A549 treated with DMSO at 1 μM for 4 hours (cell line): ENCODE measurements around the gene PABPN1L. TPM values are rescaled to one million over a fixed set of nuclear protein-coding genes. Genes with fewer than 3 reads are reported as not detected.

Experiments
- total RNA-seq: library from RNA; stranded (reverse); fragments of 200-300 nt; extraction: Qiagen RNA extraction; gene quantifications from 5 replicates; pipeline ENCODE4 v1.2.3, GENCODE V29; 2022; ENCODE audit warnings: low read depth

The PABPN1L gene, protein sequence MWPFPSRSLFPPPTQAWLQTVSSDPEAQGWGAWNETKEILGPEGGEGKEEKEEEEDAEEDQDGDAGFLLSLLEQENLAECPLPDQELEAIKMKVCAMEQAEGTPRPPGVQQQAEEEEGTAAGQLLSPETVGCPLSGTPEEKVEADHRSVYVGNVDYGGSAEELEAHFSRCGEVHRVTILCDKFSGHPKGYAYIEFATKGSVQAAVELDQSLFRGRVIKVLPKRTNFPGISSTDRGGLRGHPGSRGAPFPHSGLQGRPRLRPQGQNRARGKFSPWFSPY
- not detected in 5 replicates for total RNA-seq

DNA sequence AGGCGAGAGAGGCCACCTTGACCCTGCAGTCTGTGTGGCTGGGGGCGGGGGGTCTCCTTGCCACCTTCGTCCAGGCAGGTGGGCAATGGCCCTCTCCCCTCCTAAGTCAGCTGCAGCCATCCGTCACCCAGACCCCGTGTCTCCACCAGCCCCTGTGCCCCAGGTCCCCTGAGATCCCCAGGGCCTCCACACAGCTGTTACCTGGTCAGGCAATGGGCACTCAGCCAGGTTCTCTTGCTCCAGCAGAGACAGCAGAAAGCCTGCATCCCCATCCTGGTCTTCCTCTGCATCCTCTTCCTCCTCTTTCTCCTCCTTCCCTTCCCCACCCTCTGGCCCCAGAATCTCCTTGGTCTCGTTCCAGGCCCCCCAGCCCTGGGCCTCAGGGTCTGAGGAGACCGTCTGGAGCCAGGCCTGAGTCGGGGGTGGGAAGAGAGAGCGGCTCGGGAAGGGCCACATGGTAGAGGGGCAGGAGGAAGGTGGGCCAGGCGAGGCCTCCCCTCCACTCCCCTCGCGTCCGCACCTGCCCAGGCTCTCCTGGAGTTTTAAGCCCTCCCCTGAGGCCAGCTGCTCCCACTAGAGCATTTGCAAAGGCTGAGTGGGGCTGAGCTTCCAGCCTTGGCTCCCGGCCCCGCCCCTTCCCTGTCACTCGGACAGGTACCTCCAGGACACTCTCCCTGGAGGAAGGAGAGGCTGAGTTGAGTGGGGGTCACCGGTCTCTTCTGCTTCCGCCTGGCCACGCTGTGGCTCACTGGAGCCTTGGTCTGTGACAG is at the start of gene PABPN1L:
Gene PABPN1L (minus strand): TSS at position 510 of the 770 bp plus-strand sequence. CDS start 54 bp downstream, at position 456.

DNA sequence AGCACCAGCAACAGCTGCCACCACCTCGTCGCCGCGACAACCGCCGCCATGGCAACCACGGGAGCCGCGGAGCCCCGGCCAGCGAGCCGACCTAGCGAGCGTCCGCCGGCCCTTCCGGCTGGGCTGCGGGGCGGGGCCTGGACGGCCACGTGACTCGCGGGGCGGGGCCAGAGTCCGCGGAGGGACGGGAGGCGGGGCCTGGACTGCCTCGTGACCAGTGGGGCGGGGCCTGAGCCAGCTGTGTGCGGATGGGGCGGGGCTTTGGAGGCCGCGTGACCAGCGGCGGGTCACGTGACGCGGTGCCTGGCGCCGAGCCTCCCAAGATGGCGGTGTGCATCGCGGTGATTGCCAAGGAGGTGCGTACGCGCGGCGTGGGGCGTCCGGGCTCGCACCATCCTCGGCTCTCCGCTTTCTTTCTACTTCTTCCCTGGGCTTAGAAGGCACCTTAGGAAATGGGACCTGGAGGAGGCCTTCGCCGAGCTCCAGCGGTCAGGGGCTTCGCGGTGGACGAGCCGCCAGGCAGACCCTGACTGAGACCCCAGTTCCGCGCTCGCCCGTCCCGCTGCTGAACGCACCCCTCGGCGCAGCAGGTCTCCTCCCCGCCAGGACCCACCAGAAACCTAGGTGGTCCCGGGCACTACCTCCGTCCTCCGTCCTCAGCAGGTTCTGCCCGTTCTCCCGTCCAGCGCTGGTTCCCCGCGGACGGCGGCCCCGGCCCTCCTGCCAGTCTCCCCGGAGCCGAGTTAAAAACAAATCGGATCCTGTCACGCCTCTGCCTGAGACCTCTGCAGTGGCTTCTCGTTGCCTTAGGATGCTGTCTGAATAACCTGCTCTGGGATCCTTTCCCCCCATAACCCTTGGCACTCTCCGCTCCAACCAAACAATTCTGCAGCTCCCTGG is 9.4 kb downstream of the PABPN1L start, which contains the start of the genes GALNS and TRAPPC2L:
Gene GALNS (minus strand): TSS at position 120 of the 900 bp plus-strand sequence. CDS start 70 bp downstream, at position 50.
Gene TRAPPC2L (plus strand): TSS at position 300 of the 900 bp plus-strand sequence. CDS start 24 bp downstream, at position 324.

Other genes with a start within 250 kb of the PABPN1L start
- gene IL17C, start 228.1 kb downstream of the PABPN1L start, total RNA-seq = not detected in 5 replicates
- 238 to 286 TPM (median 248 TPM) in 5 replicates for gene CYBA, start 215.6 kb downstream of the PABPN1L start, total RNA-seq
- 18.7 to 24.5 TPM (median 21.0 TPM) in 5 replicates for gene MVD, start 203.6 kb downstream of the PABPN1L start, total RNA-seq
- gene SNAI3, start 180.2 kb downstream of the PABPN1L start, total RNA-seq = 0.11 to 0.26 TPM (median 0.15 TPM) in 5 replicates
- 11.0 to 19.8 TPM (median 15.9 TPM) in 5 replicates for gene RNF166, start 160.3 kb downstream of the PABPN1L start, total RNA-seq
- gene CTU2, start 160.2 kb downstream of the PABPN1L start, total RNA-seq = 25.0 to 34.1 TPM (median 30.1 TPM) in 5 replicates
- gene PIEZO1, start 81.4 kb downstream of the PABPN1L start, total RNA-seq = 104 to 153 TPM (median 134 TPM) in 5 replicates
- 27.6 to 35.3 TPM (median 30.7 TPM) in 5 replicates for gene CDT1, start 62.9 kb downstream of the PABPN1L start, total RNA-seq
- gene APRT, start 54.7 kb downstream of the PABPN1L start, total RNA-seq = 326 to 419 TPM (median 363 TPM) in 5 replicates
- gene GALNS, start 9.7 kb downstream of the PABPN1L start, total RNA-seq = 37.9 to 49.4 TPM (median 44.9 TPM) in 5 replicates
- gene TRAPPC2L, start 9.5 kb downstream of the PABPN1L start, total RNA-seq = 95.2 to 120 TPM (median 106 TPM) in 5 replicates
- gene CBFA2T3, start 110.5 kb upstream of the PABPN1L start, total RNA-seq = 0.18 to 0.57 TPM (median 0.46 TPM) in 5 replicates
- 14.7 to 19.8 TPM (median 18.2 TPM) in 5 replicates for gene ACSF3, start 227.2 kb upstream of the PABPN1L start, total RNA-seq